OCI-LY7 (cell line): Measurements from ENCODE around the gene AATF. TPM values are rescaled to one million over a fixed set of nuclear protein-coding genes. Genes with fewer than 3 reads are reported as not detected.

Experiments
- BruUV-seq: library from RNA; stranded (reverse); fragments of 400-500 nt; replicated peaks from 2 replicates; lab custom pipeline; 2021; lab: Mats Ljungman, UMichigan
- CTCF ChIA-PET: fragments of 300-600 bp; sonication (Branson Sonifier 250); formaldehyde crosslinking; loops from one replicate; lab custom pipeline; 2022; ENCODE audit warnings: antibody characterized with exemption; ENCODE audit not compliant: unreplicated experiment; lab: Charles Lee
- POLR2A ChIA-PET: fragments of 300-600 bp; sonication (Branson Sonifier 250); formaldehyde crosslinking; loops from one replicate; lab custom pipeline; 2022; ENCODE audit warnings: antibody characterized with exemption; lab: Charles Lee
- DNase-seq: peaks from one replicate; pipeline ENCODE4 v3.0.0-alpha.2; 2015; ENCODE audit warnings: low spot score
- H2AFZ ChIP-seq: fragments of 200-600 bp; sonication (generic), shearing (Covaris generic); 2 replicates; pipeline ENCODE4 v1.6.1; 2014; ENCODE audit warnings: mild to moderate bottlenecking, antibody characterized with exemption, low read length, moderate library complexity
- H3K27ac ChIP-seq: fragments of 200-600 bp; sonication (generic); 2 replicates; pipeline ENCODE4 v1.5.1; 2014; ENCODE audit warnings: mixed run types, low read depth, mild to moderate bottlenecking, moderate library complexity, low read length, inconsistent platforms; ENCODE audit not compliant: poor library complexity, severe bottlenecking
- H3K36me3 ChIP-seq: fragments of 200-600 bp; sonication (generic); 2 replicates; pipeline ENCODE4 v1.6.1; 2014; ENCODE audit warnings: mild to moderate bottlenecking, antibody characterized with exemption, low read length, moderate library complexity, mixed read lengths; ENCODE audit not compliant: insufficient read depth
- H3K4me1 ChIP-seq: fragments of 200-600 bp; sonication (generic); 2 replicates; pipeline ENCODE4 v1.5.1; 2014; ENCODE audit warnings: mild to moderate bottlenecking, low read length; ENCODE audit not compliant: insufficient read depth, poor library complexity, severe bottlenecking
- H3K4me2 ChIP-seq: fragments of 200-600 bp; sonication (generic); 2 replicates; pipeline ENCODE4 v1.6.1; 2014; ENCODE audit warnings: mild to moderate bottlenecking, low read length
- H3K4me3 ChIP-seq: fragments of 200-600 bp; sonication (generic); 2 replicates; pipeline ENCODE4 v1.5.1; 2014; ENCODE audit warnings: mild to moderate bottlenecking, low read depth, low read length; ENCODE audit not compliant: poor library complexity, severe bottlenecking
- H3K79me2 ChIP-seq: fragments of 200-600 bp; sonication (generic); 2 replicates; pipeline ENCODE4 v1.6.1; 2016; ENCODE audit warnings: low read depth, mild to moderate bottlenecking, low read length, moderate library complexity, mixed read lengths; ENCODE audit not compliant: insufficient read depth
- H3K9me2 ChIP-seq: fragments of 200-600 bp; sonication (generic); 2 replicates; pipeline ENCODE4 v1.6.1; 2016; ENCODE audit warnings: mild to moderate bottlenecking, low read length, mixed read lengths; ENCODE audit not compliant: insufficient read depth
- H3K9me3 ChIP-seq: fragments of 200-600 bp; sonication (generic); 2 replicates; pipeline ENCODE4 v1.6.1; 2014; ENCODE audit warnings: mild to moderate bottlenecking, mixed run types, low read length, mixed read lengths
- H4K20me1 ChIP-seq: fragments of 200-600 bp; sonication (generic); 2 replicates; pipeline ENCODE4 v1.6.1; 2014; ENCODE audit warnings: mild to moderate bottlenecking, antibody characterized with exemption, low read length, moderate library complexity, mixed read lengths; ENCODE audit not compliant: insufficient read depth
- CTCF ChIP-seq: fragments of 200-600 bp; sonication (generic); conservative IDR thresholded peaks from 2 replicates; pipeline ENCODE4 v1.5.1; 2014; ENCODE audit warnings: mild to moderate bottlenecking, antibody characterized with exemption, low read length, moderate library complexity, mixed read lengths
- EZH2phosphoT487 ChIP-seq: fragments of 200-600 bp; sonication (generic); IDR thresholded peaks from 2 replicates; pipeline ENCODE4 v1.6.1; 2018; ENCODE audit warnings: low read depth, borderline replicate concordance, mild to moderate bottlenecking, mixed run types, antibody characterized with exemption, low read length, moderate library complexity, mixed read lengths
- intact Hi-C: fragments of 100-400 bp; cut with micrococcal nuclease; formaldehyde crosslinking; loops from one replicate; pipeline ENCODE4 v1.10.0; 2022; ENCODE audit not compliant: unreplicated experiment
- total RNA-seq, 2 experiments: library from RNA; depleted of rRNA in 1 of 2; stranded (reverse); fragments of >200 nt in 1 of 2; shearing (Covaris generic) in 1 of 2; gene quantifications; 2 replicates each; pipeline ENCODE4 v1.2.3, GENCODE V29; 2014 to 2022

AATF gene
- total RNA-seq, 2 experiments from 2014 or later = 83.5 to 94.3 TPM

- Histone ChIP-seq H3K27ac (no peak overlapping the region), H4K20me1 (no peaks in the 10 kb centered on the region), H3K4me2 (no peak overlapping the region), H3K9me2 (no peaks in the 10 kb centered on the region), H3K79me2 (no peaks in the 10 kb centered on the region), H3K4me3 (no peak overlapping the region), H3K4me1 (no peaks in the 10 kb centered on the region), H2AFZ (no peak overlapping the region), H3K36me3 (no peaks in the 10 kb centered on the region), H3K9me3 (no peaks in the 10 kb centered on the region)
- TF ChIP-seq EZH2phosphoT487 (no peak), CTCF (no peak)
- intact Hi-C loops = no loop called here
- ChIA-PET POLR2A (no interaction called here), CTCF (no interaction called here)
- BruUV-seq = no TSS peak
- DNase-seq = no peak
These were observed 30.5 kb upstream of the AATF start for GRCh38 chr17:36918211-36918691.

- POLR2A ChIA-PET = interaction anchor here (0.5 kb wide), 1 partner anchor 1137 kb away, joined by 3 read pairs; no protein-coding TSS in a partner anchor
- intact Hi-C loops = no loop called here
- H3K4me3 ChIP-seq = no peak overlapping the region
- no peaks in the 10 kb centered on the region for H3K36me3 ChIP-seq
- H3K9me2 ChIP-seq = no peaks in the 10 kb centered on the region
- no peak for DNase-seq
- no peaks in the 10 kb centered on the region for H4K20me1 ChIP-seq
- BruUV-seq = no TSS peak
- CTCF ChIA-PET = no interaction called here
- no peak overlapping the region for H3K4me2 ChIP-seq
- no peaks in the 10 kb centered on the region for H3K4me1 ChIP-seq
- H2AFZ ChIP-seq = no peak overlapping the region
- TF ChIP-seq CTCF (no peak), EZH2phosphoT487 (no peak)
- H3K9me3 ChIP-seq = no peaks in the 10 kb centered on the region
- H3K79me2 ChIP-seq = no peaks in the 10 kb centered on the region
- no peak overlapping the region for H3K27ac ChIP-seq
These were observed 29.3 kb upstream of the AATF start for GRCh38 chr17:36919407-36919968.
